Measurements from ENCODE around the gene PSMD11. TPM values are rescaled to one million over a fixed set of nuclear protein-coding genes. Genes with fewer than 3 reads are reported as not detected.

Gene PSMD11
- polyA plus RNA-seq, 1 of the 3 experiments (the other 2 are of a cell fraction) = 63.1 TPM

DNA sequence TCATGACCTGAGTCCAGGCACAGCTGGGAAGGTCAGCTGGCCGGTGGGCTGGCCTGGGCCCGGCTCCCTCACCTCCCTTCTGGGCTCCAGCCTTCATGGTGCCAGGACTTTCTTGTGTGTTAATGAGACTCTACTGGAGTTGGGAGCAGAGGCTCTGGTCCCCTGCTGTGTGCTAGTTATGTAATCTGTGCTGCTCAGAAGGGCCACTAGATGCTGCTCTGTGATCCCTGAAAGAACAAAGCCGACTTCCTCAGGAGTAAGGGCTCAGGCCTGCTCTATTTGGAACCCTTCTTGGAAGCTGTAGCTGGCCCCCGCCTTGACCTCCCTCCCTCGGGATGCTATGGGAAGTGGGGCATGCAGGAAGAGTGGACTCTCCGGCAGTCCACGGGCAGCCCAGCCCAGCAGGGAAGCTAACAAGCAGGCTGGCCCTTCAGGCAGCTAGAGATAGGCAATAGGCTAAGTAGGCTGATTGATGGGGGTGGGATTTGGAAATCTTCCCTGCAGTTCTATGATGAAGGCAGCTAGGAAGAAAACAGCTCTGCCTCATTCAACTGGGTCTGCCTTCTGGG is 39.2 kb downstream of the PSMD11 start:
- Histone ChIP-seq H3K79me2 (ENCODE audit: insufficient read depth) (no peaks in the 10 kb centered on the region), H3K27ac (ENCODE audit: low read depth in 2 of 2, low read length in 1 of 2) (peak overlapping the region; percentile 4 to 84; a peak in 3 of 4 replicates), H3K9me2 (no peaks in the 10 kb centered on the region), H3K4me3 (ENCODE audit: low read depth in 2 of 2, low read length in 1 of 2) (no peak overlapping the region; a peak in 1 of 4 replicates), H3K36me3 (replicated peaks in 1 of 2; ENCODE audit: control insufficient read depth in 1 of 2, insufficient read depth in 2 of 2, low read length in 1 of 2) (peaks cover 10 to 48% of the 10 kb centered on the region in 2 experiments), H4K20me1 (ENCODE audit: insufficient read depth) (peaks cover 8% of the 10 kb centered on the region; the same call in 1 of the 2 replicates), H3K9ac (no peak overlapping the region), H3K27me3 (ENCODE audit: insufficient read depth) (no peaks in the 10 kb centered on the region), H3K4me2 (no peak overlapping the region), H3K4me1 (ENCODE audit: control insufficient read depth in 1 of 2, insufficient read depth in 2 of 2, low read depth in 1 of 2, low read length in 1 of 2) (peaks cover 0 to 27% of the 10 kb centered on the region in 2 experiments; a peak in 1 of 4 replicates), H3K9me3 (no peaks in the 10 kb centered on the region), H2AFZ (ENCODE audit: low read depth) (no peak overlapping the region), H3F3A (replicated peaks; ENCODE audit: insufficient read depth) (peaks cover 25% of the 10 kb centered on the region)
- WGBS (ENCODE audit: low lambda C conversion rate) = 57% methylated on average over 6 of the region's 7 CpGs
- POLR2A ChIA-PET = interaction anchor here (0.8 to 1.3 kb wide), 5 partner anchors 13 to 394 kb away, joined by 3 to 5 read pairs (median 3); partner anchors contain the start of gene PSMD11
- DNase-seq = peak; percentile 77
- 0 out of 2 replicates have a peak, but pooled peaks have one; percentile 8 for TF ChIP-seq PBX3 (IDR thresholded peaks at IDR 0.05)
- TF ChIP-seq ELF1 (IDR thresholded peaks at IDR 0.05) = no peak
- peak; percentile 49; the same call in 1 of the 2 replicates for TF ChIP-seq POLR2AphosphoS5 (IDR thresholded peaks at IDR 0.05; ENCODE audit: low read depth, low read length)
- TF ChIP-seq TAF1 (IDR thresholded peaks at IDR 0.05; ENCODE audit: borderline replicate concordance, low read depth, low read length) = no peak
- TF ChIP-seq JUND (IDR thresholded peaks at IDR 0.05) = no peak
- TF ChIP-seq, protein P1, sequence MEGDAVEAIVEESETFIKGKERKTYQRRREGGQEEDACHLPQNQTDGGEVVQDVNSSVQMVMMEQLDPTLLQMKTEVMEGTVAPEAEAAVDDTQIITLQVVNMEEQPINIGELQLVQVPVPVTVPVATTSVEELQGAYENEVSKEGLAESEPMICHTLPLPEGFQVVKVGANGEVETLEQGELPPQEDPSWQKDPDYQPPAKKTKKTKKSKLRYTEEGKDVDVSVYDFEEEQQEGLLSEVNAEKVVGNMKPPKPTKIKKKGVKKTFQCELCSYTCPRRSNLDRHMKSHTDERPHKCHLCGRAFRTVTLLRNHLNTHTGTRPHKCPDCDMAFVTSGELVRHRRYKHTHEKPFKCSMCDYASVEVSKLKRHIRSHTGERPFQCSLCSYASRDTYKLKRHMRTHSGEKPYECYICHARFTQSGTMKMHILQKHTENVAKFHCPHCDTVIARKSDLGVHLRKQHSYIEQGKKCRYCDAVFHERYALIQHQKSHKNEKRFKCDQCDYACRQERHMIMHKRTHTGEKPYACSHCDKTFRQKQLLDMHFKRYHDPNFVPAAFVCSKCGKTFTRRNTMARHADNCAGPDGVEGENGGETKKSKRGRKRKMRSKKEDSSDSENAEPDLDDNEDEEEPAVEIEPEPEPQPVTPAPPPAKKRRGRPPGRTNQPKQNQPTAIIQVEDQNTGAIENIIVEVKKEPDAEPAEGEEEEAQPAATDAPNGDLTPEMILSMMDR (IDR thresholded peaks at IDR 0.05) = peak; percentile 65
- TF ChIP-seq TCF12 (IDR thresholded peaks at IDR 0.05) = no peak
- TF ChIP-seq, protein P2, sequence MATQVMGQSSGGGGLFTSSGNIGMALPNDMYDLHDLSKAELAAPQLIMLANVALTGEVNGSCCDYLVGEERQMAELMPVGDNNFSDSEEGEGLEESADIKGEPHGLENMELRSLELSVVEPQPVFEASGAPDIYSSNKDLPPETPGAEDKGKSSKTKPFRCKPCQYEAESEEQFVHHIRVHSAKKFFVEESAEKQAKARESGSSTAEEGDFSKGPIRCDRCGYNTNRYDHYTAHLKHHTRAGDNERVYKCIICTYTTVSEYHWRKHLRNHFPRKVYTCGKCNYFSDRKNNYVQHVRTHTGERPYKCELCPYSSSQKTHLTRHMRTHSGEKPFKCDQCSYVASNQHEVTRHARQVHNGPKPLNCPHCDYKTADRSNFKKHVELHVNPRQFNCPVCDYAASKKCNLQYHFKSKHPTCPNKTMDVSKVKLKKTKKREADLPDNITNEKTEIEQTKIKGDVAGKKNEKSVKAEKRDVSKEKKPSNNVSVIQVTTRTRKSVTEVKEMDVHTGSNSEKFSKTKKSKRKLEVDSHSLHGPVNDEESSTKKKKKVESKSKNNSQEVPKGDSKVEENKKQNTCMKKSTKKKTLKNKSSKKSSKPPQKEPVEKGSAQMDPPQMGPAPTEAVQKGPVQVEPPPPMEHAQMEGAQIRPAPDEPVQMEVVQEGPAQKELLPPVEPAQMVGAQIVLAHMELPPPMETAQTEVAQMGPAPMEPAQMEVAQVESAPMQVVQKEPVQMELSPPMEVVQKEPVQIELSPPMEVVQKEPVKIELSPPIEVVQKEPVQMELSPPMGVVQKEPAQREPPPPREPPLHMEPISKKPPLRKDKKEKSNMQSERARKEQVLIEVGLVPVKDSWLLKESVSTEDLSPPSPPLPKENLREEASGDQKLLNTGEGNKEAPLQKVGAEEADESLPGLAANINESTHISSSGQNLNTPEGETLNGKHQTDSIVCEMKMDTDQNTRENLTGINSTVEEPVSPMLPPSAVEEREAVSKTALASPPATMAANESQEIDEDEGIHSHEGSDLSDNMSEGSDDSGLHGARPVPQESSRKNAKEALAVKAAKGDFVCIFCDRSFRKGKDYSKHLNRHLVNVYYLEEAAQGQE (IDR thresholded peaks at IDR 0.05; ENCODE audit: low read depth, low read length) = no peak
- TF ChIP-seq CHD2 (IDR thresholded peaks at IDR 0.05; ENCODE audit: low read length, partially characterized antibody) = peak; percentile 16
- no peak for TF ChIP-seq MXI1 (IDR thresholded peaks at IDR 0.05; ENCODE audit: low read depth, low read length)
- peak; percentile 89 for TF ChIP-seq RAD21 (IDR thresholded peaks at IDR 0.05; ENCODE audit: low read length)
- no peak for TF ChIP-seq FOSL2 (IDR thresholded peaks at IDR 0.05; ENCODE audit: borderline replicate concordance, low read depth)
- no peak for TF ChIP-seq RCOR1 (IDR thresholded peaks at IDR 0.05; ENCODE audit: low read length)
- TF ChIP-seq SMC3 (IDR thresholded peaks at IDR 0.05; ENCODE audit: low read depth, low read length) = peak; percentile 73
- CTCF ChIA-PET = interaction anchor here (0.6 to 11.0 kb wide), 28 partner anchors 12 to 394 kb away, joined by 3 to 102 read pairs (median 4); partner anchors contain the start of genes MYO1D and PSMD11

All from SK-N-SH (cell line).